Stimulated activated CD4-positive, alpha-beta T cell treated with anti-CD3 and anti-CD28 coated beads, Interleukin-2, amount 100 ng/mL, for 48 hours (primary cell): ENCODE measurements around the gene AUTS2.

ENCODE experiments used
- DNase-seq, 2 donors: peaks; one replicate each; pipeline ENCODE4 v3.0.0-alpha.2; 2020

AUTS2 gene

DNA sequence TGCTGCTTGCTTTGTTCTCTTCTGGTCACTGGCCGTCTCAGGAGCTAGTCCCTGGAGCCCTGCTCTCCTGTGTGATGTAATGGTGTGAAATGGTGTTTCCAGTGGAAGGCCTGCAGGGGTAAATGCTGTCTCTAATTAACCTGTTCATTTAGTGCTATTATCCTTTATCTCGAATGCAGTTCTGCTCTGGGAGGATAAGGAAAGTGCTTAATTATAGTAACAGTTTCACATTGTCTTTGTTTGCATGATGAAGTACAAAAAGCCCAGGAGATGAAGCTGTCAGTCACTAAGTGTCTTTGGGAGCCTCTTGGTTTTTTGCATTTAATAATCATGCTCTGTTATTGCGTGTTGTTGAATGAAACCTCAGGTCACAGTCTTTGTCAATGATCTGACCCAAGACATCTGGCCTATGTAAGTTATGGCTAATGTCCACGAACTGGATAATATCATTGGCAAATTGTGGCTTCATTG, 778.3 kb downstream of the AUTS2 start:
- DNase-seq = no peak

DNA sequence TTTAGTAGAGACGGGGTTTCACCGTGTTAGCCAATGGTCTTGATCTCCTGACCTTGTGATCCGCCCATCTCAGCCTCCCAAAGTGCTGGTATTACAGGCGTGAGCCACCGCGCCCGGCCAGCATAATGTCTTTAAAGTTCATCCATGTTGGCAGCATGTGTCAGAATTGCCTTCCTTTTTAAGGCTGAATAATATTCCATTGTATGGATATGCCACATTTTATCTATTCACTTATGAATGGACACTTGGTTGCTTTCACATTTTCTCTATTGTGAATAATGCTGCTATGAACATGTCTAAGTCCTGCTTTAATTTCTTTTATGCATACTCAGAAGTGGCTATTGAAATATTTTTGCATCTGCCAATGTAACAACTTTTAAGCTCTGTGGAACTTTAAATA, 779.7 kb downstream of the AUTS2 start:
- no peak for DNase-seq

DNA sequence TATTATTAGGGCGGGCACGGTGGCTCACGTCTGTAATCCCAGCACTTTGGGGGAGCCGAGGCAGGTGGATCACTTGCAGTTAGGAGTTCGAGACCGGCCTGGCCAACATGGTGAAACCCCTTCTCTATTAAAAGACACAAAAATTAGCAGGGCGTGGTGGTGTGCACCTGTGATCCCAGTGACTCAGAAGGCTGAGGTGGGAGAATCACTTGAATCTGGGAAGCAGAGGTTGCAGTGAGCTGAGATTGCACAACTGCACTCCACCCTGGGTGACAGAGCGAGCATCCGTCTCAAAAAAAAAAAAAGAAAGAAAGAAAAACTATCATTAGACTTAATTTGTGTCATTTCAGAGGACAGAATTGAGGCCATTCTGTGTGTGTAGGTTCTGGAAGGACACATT, 780.9 kb downstream of the AUTS2 start:
- DNase-seq = no peak

DNA sequence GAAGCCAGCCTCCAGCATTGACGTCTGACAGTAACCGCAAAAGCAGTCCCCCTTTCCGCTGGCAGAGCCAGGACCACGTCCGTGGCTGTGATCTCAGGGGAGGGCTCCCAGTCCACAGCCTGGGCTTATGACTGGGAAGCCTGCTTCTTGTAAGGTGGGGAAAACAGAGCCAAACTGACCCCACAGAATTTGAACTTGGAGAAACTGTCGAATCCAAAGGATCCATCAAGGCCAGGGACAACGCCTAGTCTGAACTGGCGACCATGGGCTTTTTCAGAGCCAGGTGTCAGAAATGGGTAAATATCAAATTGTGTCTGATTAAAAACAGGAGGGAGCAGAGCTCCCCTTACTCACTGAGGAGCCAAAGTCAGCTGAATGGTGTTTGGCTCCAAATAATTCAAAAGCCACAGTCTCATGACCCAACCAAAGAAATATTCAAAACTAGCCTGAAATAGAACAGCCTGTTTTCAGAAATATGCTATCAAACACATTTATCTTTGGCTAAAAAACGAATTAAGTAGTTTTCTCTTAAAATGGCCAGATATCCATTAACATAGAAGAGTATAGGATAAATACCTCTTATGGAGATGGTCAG, 782.2 kb downstream of the AUTS2 start:
- no peak for DNase-seq

DNA sequence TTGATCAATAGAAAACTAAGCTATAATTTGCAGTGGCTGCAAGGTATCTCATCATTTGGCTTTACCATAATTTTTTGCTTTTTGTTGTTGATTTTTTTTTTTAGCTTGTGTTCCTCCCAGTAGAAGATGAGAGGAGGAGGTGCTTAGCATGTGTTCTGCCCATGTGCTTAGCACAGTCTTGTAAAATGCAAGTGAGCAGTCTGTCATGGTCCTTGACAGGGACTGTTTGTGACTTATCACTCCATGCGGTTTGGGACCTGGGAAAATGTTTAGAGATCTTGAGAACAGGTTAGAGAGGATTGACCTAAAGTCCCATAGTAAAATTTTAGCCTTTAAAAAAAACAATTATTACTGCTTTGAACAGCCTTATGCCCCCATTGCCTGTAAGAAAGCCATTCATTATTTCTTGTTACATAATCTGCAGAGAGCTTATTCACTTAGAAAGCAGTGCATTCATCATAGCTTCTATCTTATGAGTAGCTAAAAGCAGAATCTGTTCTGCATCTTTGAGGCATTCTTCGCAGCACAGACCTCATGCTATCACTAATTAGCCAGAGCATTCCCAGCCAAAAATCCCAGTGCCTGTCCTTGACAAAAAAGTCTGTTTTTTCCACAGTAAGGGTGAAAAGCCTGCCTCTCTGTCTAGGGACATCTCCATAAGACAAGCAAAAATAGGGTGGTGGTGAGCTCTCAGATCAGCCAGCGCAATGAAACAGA, 784.9 kb downstream of the AUTS2 start:
- no peak for DNase-seq

DNA sequence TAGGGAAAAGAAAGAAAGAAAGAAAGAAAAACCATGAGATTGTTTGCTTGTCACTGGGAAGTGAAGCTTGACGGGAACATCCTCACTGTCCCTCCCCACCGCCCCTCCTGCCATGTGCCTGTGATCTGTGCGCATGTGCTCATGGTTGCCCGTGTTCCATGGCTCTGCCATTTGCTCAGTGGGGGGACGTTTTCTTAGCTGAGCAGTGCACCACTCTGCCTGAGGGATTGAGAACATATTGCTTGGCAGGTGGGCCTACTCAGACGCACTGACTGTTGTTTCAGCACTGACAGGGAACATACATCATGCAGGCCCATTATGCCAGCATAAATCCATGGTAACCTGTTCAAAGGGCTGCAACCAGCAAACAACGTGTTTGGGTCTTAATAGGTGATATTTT, 785.7 kb downstream of the AUTS2 start:
- DNase-seq = no peak

DNA sequence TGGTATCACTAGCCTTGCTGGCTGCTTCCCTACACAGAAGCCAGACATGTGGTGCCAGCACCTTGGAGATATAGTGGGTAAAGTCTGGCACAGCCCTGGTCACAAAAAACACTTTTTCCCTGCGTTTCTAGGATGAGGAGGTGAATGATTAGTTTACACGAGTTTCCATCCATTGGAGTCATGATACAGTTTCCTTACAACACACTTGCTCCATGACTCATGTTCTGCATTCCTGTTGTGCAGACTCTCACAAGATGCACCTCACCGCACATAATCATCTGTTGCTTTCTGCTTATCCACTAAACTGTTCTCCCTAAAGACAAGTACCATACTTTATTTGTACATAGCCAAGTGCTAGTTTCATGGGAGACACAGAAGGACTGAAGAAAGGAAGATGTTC, 786.6 kb downstream of the AUTS2 start:
- no peak for DNase-seq

DNA sequence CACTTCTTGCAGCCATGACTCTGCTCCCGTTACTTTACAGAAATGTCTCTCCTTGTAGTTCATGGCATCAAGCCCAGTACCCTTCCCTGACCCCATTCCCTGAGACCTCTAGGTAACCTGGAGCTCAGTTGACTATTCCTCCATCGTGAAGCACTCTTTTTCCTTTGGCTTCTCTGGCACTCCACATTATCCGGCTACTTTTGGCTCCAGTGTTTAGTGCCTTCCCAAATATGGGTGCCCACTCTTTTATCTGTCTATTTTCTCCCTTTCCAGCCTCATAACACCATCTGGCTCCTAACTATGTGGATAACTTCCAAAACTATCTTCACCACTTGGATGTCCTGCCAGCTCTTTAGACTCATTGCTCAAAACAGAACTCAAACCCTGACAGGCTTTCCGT, 788.9 kb downstream of the AUTS2 start:
- DNase-seq = no peak

DNA sequence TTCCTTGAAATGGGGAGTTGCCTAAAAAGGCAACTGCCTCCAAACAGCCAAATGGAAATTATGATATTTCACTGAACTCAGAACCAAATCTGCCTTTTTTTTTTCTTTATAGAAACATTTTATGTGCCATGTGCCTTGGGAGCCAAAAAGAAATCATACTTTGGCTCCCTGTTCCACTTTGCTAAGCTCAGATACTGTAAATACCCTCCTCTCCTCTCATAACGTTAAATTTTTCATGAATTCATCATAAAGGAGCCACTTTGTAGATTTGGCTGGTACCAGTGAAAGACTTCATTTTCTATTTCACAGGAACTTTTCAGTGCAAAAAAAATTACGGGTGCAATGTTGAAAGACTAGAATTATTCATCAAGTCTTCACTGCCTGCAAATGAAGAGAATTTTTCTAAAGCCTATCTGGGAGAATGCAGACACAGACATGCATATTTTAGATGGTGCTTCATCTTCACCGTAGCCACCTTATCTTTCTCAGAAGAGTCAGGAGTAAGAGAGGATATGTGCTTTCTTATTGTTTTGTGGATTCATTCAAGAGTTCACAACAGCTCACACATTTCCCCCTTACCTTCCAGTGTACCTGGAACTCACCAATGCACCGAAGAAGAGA, 791.4 kb downstream of the AUTS2 start:
- no peak for DNase-seq

DNA sequence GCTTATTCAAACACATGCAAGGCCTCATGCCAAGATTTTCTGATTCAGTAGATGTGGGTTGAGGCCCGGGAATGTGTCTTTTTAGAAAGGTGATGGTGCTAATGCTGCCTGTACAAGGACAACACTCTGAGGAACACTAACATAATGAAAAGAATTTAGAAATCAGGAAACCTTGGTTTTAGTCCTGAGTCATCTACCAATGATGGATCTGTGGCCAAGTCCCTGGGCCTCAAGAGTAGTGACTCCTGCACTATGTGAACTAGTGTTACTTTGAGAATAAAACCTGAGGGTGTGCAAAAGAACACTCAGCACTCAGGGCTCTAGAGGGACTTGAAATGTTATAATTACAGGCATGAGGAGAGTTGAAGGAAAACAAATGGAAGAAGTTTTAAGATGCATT, 792.0 kb downstream of the AUTS2 start:
- DNase-seq = no peak

DNA sequence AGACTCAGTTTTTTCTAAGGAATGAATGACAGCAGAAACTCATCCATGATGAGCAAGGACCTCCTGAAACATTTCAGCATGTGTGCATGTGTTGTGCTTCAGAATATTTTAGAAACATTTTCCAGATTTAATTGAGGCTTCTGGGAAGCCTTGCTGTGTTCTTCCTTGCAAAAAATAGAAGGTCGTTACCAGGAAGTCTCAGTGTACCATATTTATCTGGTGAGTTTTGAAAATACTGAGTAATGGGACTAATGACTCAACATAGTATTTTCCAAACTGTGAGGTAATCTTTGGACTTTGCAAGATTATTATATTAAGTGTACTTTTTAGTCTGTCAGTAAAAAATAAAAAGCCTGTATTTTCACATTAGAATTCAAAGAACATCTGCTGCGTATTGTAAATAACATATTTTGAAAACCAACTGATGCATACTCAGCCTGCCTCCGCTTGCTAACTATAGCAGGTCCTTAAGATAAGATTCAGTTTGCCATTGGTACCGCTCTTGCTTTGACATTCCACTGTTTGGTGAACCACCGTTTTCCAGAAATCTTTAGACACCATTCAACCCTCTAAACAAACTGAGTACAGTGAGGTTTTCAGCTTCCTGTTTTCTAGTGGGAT, 794.1 kb downstream of the AUTS2 start:
- no peak for DNase-seq

DNA sequence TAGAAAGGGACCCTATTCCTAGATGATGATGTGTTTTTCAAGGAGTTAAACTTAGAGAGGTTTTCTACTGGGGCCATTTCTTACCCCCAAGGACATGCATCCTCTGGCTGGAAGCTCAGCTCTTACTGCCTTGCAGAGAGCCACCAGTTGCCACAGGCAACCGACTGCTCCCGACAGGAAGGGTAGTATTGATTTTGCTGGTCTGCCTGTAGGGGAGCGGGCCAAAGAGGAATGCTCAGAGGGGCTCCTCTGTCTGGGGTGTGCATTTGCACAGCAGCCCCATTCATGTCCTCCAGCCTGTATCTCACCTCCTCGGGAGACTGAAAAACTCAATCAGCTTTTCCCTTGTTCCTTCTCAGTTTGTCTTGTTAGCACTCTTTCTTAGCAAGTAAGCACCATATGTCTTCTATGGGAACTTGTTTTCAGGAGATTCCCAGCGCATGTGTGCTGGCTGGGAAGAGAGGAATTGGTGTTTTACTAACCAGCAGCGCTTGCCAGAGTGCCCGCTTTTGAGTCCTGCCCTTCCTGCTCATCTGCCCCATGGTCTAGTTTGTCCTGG, 794.7 kb downstream of the AUTS2 start:
- no peak for DNase-seq

DNA sequence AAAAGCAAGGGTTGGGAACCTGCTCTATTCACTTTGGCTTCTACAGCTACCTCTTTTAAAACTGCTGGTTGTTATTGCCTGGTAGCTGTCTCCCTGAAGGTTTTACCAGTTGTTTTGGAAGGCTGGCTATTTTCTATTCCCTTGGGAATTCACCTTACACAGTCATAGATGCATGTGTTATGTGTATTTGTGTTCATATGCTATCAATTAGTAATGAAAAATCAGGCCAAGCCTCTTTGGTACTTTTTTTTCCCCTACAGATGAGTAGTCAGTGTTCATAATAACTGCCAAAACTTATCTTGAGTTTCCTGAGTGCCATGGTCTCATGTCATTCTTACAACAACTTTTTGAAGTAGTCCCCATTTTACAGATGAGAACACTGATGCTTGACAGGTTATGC, 795.7 kb downstream of the AUTS2 start:
- no peak for DNase-seq

DNA sequence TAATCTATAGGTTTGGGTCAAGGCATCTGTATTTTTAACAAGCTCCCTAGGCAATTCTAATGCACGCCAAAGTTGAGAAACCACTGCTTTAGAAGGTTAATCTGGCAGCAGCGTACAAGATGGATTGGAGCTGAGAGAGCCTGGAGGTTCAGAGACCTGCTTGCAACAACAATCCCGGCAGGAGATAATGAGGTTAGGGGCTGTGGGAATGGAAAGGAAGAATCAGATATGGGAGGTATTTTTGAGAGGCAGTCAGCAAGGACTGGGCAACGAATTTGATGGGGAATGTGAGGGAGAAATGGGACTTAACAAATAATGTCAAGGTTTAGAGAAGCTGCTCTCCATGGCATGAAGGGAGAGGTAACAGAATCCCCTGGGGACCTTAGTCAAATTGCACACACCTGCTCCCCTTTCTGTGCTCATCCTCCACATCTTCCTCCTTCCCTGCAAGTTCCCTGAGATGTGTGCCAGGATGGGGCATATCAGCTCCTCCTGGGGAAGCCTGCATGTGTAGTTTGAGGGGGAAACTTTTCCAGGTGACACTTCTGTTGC, 802.6 kb downstream of the AUTS2 start:
- no peak for DNase-seq

DNA sequence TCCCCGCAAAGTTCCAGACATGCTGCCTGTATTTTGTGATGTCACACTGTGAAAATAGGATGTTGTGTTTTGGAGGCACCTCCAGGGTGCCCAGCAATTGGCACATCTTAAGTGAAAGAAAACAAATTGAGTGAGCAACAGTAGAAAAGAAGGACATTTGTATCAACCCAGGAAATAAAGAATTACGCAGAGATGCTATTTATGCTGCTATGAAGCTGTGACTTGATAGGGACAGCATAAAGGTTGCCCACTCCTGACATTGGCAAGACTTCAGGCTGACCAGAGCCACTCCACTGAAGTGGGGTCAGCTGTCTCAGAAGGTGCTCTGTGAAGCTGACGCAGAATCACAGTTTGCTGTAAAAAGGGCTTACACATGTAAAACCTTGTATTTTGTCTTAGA, 803.8 kb downstream of the AUTS2 start:
- no peak for DNase-seq

DNA sequence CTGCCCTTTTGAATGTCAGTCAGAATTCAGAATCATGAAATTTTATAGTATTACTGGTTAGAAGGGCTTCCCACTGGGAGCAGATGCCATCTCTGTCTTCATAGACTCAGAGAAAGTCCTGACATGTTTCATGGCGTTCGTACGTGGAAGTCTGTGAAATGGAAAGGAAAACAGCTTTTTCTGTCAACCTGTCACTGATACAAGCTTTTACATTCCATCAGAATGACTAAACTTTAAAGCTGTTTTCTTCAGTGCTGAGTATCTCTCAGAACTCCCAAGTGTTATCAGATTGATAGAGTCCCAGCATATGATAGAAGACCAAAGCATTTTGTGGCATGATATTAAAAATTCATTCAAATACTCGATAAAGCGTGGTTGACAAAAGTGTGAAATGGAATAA, 807.0 kb downstream of the AUTS2 start:
- DNase-seq = no peak

DNA sequence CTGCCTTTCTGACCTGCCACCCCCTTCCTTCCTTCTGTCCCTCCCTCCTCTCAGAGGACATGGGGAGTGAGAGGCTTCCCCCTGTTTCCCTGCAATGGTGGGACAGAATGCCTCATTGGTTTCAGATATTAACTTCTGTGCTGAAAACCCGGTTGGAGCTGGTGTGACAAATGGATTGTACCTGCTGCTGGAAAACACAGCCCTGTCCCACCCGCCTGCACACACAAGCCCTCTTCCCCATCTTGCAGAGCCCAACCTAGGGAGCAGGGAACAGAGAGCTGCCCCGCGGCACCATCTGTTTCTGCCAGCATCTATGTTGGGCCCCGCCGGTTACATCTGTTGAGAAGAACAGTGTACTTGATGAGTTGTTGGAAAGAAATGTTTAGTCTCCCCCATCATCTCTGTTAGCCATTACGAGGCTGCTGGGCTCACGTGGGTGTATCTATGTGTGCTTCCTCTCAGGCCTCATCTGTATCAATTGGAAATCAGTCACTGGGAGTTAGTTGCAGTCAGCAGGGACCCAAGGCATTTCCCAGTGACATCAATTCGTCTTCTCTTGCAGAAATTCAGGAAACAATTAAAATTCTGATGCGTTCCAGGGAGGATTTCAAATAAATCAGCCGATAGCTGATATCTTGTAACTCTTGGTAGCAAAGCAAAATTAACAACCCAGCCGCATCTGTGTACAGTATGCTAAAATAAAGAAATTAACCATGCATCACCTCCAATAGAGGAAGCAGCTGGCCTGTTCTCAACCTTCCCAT, 808.1 kb downstream of the AUTS2 start:
- no peak for DNase-seq

DNA sequence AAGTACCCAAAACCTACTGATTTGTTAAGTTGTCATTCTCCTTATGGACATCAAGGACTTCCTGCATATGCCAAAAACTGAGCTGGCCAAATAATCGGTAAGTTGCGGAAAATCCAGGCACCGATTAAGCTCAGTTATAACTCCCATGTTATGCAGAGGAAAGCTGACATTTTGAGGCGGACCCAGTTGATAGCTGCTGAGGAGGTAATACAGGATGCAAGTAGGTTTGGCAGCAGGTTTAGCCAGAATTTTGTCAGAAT, 808.6 kb downstream of the AUTS2 start:
- no peak for DNase-seq

DNA sequence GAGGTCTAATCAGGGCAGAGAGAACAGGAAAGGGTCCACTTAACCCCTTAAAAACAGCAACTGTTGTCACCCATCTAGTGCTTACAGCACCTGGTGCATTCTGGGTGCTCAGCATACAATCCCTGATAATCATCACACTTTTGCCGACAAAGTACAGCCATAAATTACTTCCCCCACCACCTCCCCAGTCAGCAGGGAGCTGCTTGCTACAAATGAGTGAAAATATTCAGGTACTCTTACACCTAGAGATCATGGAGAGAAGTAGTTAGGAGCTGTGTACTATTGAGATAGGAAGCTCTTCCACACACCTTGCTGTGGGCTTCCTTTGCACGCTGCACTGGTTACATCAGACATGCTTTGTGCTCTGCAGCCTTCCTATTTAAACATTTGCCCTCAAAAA, 810.2 kb downstream of the AUTS2 start:
- no peak for DNase-seq

DNA sequence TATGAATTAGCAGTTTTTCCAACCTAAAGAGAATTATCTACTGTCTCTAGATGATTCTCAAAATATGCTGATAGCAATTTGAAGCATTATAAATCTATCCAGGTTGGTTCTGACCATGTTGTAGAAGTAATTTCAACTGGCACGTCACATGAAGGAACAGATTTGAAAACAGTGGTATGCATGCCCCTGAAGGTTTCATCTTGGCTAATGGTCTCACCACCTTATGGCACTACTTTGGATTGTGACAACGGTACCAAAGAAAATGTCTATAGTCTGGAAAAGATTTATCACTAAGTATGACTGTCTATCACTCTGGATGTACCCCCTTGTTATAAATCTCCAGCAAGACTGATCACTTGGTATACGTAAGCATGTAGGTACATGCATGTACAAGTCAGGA, 810.6 kb downstream of the AUTS2 start:
- DNase-seq = no peak

DNA sequence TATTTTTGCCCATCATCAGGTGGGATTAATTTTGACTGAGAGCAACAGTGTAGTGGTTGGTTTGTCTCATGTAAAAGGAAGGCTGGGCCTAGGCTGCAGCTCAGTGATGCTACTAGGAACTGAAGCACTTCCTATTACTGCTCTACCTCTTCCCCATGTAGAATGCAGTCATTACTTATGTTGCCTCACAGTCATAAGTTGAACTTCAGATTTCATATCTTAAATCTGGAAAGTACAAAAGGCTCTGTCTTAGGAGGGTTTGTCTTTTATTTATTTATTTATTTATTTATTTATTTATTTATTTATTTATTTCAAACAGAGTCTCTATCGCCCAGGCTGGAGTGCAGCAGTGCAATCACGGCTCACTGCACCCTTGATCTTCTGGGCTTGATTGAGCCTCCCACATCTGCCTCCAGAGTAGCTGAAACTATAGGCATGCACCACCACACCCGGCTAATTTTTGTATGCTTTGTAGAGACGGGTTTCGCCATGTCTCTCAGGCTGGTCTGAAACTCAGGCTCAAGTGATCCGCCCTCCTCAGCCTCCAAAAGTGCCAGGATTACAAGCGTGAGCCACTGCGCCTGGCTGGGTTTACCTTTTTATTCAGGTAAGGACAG, 812.0 kb downstream of the AUTS2 start:
- DNase-seq = no peak

DNA sequence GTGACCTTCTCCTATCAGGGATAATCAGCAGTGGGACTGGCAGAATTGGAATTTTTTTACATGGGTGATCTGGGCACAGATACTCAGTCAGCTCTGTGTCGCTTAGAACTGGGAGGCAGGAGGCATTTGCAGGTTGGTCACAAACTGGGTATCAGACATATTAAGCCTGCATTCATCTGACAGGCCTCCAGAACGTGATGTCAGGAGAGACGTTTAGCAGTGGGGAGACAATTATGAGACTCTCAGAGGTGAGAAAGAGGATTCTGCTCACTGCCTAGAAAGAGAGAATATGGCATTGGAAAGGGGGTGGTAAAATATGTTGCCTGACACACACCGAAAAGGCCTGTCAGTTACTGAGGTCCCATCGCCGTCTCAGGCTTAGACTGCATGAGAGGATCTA, 816.1 kb downstream of the AUTS2 start:
- DNase-seq = no peak
